SH-SY5Y (cell line): ENCODE measurements around the gene C9orf72.

ENCODE experiments used
- GATA2 ChIP-seq: IDR thresholded peaks from 2 replicates; pipeline ENCODE4 v1.6.1; 2011; ENCODE audit warnings: mild to moderate bottlenecking, low read depth, low read length
- GATA3 ChIP-seq: IDR thresholded peaks from 2 replicates; pipeline ENCODE4 v1.6.1; 2011; ENCODE audit warnings: low read depth, mild to moderate bottlenecking, low read length, moderate library complexity

- no peak for TF ChIP-seq GATA2
- TF ChIP-seq GATA3: no peak
Measured at GRCh38 chr9:27537756-27538155, 35.5 kb downstream of the C9orf72 start.
